DND-41 (cell line): ENCODE measurements around the gene DIAPH2.

ENCODE experiments used
- ATAC-seq: fragments of 200-7000 bp; cut with Tn5 transposase; 3 replicates; pipeline ENCODE4 v1.9.1; 2021; ENCODE audit warnings: low read depth; ENCODE audit not compliant: insufficient read depth
- DNase-seq: peaks from one replicate; pipeline ENCODE4 v3.0.0-alpha.2; 2020
- H2AFZ ChIP-seq: 2 replicates; pipeline ENCODE4 v1.6.0; 2012; ENCODE audit warnings: low read depth, low read length
- H3K27ac ChIP-seq: 2 replicates; pipeline ENCODE4 v1.5.1; 2012; ENCODE audit warnings: low read length, inconsistent platforms
- H3K27me3 ChIP-seq: fragments of 200-600 bp; sonication (generic); 2 replicates; pipeline ENCODE4 v1.6.0; 2012; ENCODE audit warnings: low read length, mild to moderate bottlenecking, inconsistent platforms; ENCODE audit not compliant: insufficient read depth, poor library complexity
- H3K36me3 ChIP-seq: 2 replicates; pipeline ENCODE4 v1.5.1; 2012; ENCODE audit warnings: low read length, inconsistent platforms; ENCODE audit not compliant: insufficient read depth
- H3K4me1 ChIP-seq: 2 replicates; pipeline ENCODE4 v1.5.1; 2012; ENCODE audit warnings: mild to moderate bottlenecking, low read length; ENCODE audit not compliant: insufficient read depth
- H3K4me2 ChIP-seq: 2 replicates; pipeline ENCODE4 v1.6.0; 2012; ENCODE audit warnings: mild to moderate bottlenecking, moderate library complexity, low read length, inconsistent platforms; ENCODE audit not compliant: insufficient read depth
- H3K4me3 ChIP-seq, 2 experiments: fragments of 200-600 bp in 1 of 2; shearing (Covaris generic) in 1 of 2; 2 replicates each; pipeline ENCODE4 v1.5.1; 2012 to 2016; ENCODE audit warnings: inconsistent platforms in 2 of 2, low read length in 2 of 2, mild to moderate bottlenecking in 2 of 2, low read depth in 1 of 2, moderate library complexity in 1 of 2
- H3K79me2 ChIP-seq: 2 replicates; pipeline ENCODE4 v1.6.0; 2012; ENCODE audit warnings: low read length, inconsistent platforms; ENCODE audit not compliant: insufficient read depth
- H3K9ac ChIP-seq: 2 replicates; pipeline ENCODE4 v1.6.0; 2012; ENCODE audit warnings: low read depth, mild to moderate bottlenecking, inconsistent platforms, low read length, moderate library complexity
- H3K9me3 ChIP-seq: 2 replicates; pipeline ENCODE4 v1.5.1; 2012; ENCODE audit warnings: low read length, moderate library complexity, mild to moderate bottlenecking, inconsistent platforms; ENCODE audit not compliant: insufficient read depth, severe bottlenecking
- H4K20me1 ChIP-seq: 2 replicates; pipeline ENCODE4 v1.6.0; 2012; ENCODE audit warnings: low read length; ENCODE audit not compliant: insufficient read depth
- EZH2 ChIP-seq: IDR thresholded peaks from 3 replicates; pipeline ENCODE4 v1.6.1; 2012; ENCODE audit warnings: borderline replicate concordance, low read depth, mild to moderate bottlenecking, moderate library complexity, low read length, inconsistent platforms; ENCODE audit not compliant: severe bottlenecking
- TF ChIP-seq, protein P1 (sequence below): IDR thresholded peaks from 2 replicates; pipeline ENCODE4 v1.5.1; 2012; ENCODE audit warnings: borderline replicate concordance, low read length, moderate library complexity, mild to moderate bottlenecking; ENCODE audit not compliant: poor library complexity, severe bottlenecking; ENCODE audit errors: extremely low read depth

Gene DIAPH2

GRCh38 chrX:96756491-96756890 is 71.8 kb downstream of the DIAPH2 start:
- Histone ChIP-seq H3K9me3 (no peaks in the 10 kb centered on the region), H3K27ac (no peak overlapping the region), H2AFZ (no peak overlapping the region), H3K4me2 (no peak overlapping the region), H3K36me3 (peaks cover 3% of the 10 kb centered on the region; the same call in 1 of the 2 replicates), H3K4me3 (no peak overlapping the region), H3K9ac (no peak overlapping the region), H4K20me1 (no peaks in the 10 kb centered on the region), H3K27me3 (no peaks in the 10 kb centered on the region), H3K4me1 (no peaks in the 10 kb centered on the region), H3K79me2 (no peaks in the 10 kb centered on the region)
- TF ChIP-seq, protein P1, sequence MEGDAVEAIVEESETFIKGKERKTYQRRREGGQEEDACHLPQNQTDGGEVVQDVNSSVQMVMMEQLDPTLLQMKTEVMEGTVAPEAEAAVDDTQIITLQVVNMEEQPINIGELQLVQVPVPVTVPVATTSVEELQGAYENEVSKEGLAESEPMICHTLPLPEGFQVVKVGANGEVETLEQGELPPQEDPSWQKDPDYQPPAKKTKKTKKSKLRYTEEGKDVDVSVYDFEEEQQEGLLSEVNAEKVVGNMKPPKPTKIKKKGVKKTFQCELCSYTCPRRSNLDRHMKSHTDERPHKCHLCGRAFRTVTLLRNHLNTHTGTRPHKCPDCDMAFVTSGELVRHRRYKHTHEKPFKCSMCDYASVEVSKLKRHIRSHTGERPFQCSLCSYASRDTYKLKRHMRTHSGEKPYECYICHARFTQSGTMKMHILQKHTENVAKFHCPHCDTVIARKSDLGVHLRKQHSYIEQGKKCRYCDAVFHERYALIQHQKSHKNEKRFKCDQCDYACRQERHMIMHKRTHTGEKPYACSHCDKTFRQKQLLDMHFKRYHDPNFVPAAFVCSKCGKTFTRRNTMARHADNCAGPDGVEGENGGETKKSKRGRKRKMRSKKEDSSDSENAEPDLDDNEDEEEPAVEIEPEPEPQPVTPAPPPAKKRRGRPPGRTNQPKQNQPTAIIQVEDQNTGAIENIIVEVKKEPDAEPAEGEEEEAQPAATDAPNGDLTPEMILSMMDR = no peak
- no peak for DNase-seq
- no peak for ATAC-seq

DNA sequence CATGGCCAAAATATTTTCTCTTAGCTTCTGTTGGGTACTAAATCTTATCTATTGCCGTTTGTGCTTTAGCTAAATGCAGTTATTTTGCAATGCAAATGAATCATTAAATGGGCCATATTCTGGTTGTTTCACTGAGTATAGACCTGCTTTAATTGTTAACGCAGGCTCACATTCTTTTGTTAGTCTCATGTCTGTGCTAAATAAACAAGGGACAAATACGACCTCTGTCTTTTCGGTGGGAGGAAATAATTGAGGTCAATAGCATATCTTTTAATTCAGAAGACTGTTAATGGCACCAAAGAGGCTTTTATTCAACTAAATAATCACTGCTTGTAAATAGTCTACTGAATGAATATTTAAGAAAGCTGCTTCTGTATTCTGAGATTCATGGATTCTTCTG is 76.9 kb downstream of the DIAPH2 start:
- Histone ChIP-seq H3K27ac (no peak overlapping the region), H3K9me3 (no peaks in the 10 kb centered on the region), H3K4me3 (no peak overlapping the region), H3K4me1 (no peaks in the 10 kb centered on the region), H3K4me2 (no peak overlapping the region), H3K36me3 (peaks cover 3% of the 10 kb centered on the region; the same call in 1 of the 2 replicates), H3K9ac (no peak overlapping the region), H2AFZ (no peak overlapping the region), H4K20me1 (no peaks in the 10 kb centered on the region), H3K27me3 (no peaks in the 10 kb centered on the region), H3K79me2 (no peaks in the 10 kb centered on the region)
- DNase-seq (no peak), ATAC-seq (no peak)
- TF ChIP-seq EZH2 = no peak
- TF ChIP-seq, protein P1 = no peak

DNA sequence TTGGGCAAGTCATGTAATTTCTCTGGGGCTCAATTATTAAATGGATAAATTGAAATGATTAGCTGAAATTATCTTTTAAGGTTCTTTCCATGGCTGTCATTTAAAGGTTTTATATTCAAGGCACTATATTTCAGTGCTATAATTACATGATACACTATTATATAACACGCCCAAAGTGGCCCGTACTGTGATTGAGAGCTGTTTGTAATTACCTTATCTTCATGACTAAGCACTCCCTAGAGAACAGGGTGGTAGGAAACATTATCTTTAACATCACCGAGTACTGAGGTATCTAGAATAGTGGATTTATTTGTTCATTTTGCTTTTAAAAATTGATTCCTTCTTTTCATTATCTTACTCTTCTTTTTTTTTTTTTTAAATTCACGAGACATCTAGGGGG is 79.0 kb downstream of the DIAPH2 start:
- Histone ChIP-seq H3K4me3 (no peak overlapping the region), H3K9ac (no peak overlapping the region), H2AFZ (no peak overlapping the region), H3K79me2 (no peaks in the 10 kb centered on the region), H4K20me1 (no peaks in the 10 kb centered on the region), H3K27ac (no peak overlapping the region), H3K27me3 (no peaks in the 10 kb centered on the region), H3K36me3 (peaks cover under 1% of the 10 kb centered on the region; the same call in 1 of the 2 replicates), H3K4me1 (no peaks in the 10 kb centered on the region), H3K9me3 (no peaks in the 10 kb centered on the region), H3K4me2 (no peak overlapping the region)
- TF ChIP-seq EZH2 = no peak
- TF ChIP-seq, protein P1 = no peak
- ATAC-seq = no peak
- no peak for DNase-seq

DNA sequence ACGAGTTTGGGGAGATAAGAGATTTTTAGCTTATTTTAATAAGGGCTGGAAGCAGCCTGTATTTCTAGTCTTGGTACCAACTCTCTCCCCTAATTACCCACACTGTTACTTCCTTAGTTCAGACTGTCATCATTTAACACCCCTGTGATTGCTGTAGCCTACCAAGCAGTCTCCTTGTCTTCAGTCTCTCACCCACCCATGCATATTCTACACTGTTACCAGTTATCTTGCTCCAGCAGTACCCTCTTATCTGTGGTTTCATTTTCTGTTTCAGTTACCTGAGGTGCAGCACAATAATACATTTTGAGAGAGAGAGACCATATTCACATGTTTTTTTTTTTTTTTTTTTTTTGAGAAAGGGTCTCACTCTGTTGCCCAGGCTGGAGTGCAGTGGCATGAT is 80.2 kb downstream of the DIAPH2 start:
- ATAC-seq (peak; percentile 47; the same call in 2 of the 3 replicates), DNase-seq (no peak)
- Histone ChIP-seq H3K9ac (no peak overlapping the region), H3K27me3 (no peaks in the 10 kb centered on the region), H3K79me2 (no peaks in the 10 kb centered on the region), H3K27ac (no peak overlapping the region), H3K4me1 (no peaks in the 10 kb centered on the region), H3K4me2 (no peak overlapping the region), H3K9me3 (no peaks in the 10 kb centered on the region), H2AFZ (no peak overlapping the region), H3K36me3 (no peaks in the 10 kb centered on the region), H4K20me1 (no peaks in the 10 kb centered on the region), H3K4me3 (no peak overlapping the region)
- TF ChIP-seq, protein P1 = no peak
- no peak for TF ChIP-seq EZH2
